Measurements from ENCODE around the gene CATSPERE. TPM values are rescaled to one million over a fixed set of nuclear protein-coding genes. Genes with fewer than 3 reads are reported as not detected.

CATSPERE gene
- total and polyA plus RNA-seq, 10 of the 15 experiments (the other 5 are each of a cell fraction or from before 2014, with no cell fraction given), result 0.04 to 0.24 (median 0.17) TPM; not detected in 3

DNA sequence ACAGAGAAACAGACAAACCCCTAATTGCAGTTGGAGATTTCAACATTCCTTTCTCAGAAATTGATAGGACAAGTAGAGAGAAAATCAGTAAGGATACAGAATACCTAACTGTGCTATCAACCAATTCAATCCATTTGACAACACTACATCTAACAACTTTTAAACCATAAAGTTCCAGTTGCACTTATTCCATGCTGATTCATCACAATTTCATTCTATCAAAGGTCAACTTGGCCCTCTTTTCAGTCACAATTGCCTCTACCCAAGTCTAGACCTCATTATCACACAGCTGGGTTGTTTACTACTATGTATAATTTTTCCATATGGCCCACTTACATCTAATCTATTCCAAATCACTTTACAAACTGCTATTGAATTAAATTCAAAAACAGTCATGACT lies 172.1 kb downstream of the CATSPERE start (continued):
- TF ChIP-seq SUZ12 (IDR thresholded peaks at IDR 0.05; ENCODE audit: unreplicated experiment), result no peak

DNA sequence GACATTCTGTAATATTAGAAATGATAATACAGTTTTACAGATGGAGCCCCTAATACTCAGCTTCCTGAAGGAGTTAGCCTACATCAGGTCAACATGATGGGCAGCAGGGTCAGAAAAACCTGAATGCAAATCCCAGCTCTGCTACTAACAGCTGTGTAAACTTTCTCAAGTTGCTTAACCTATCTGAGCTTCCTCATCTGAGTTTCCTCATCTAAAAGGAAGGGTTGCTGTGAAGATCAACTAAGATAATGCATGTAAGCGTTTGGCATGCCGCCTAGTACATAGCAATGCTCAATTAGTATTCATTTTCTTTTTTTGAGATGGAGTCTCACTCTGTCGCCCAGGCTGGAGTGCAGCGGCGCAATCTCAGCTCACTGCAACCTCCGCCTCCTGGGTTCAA lies 173.5 kb downstream of the CATSPERE start:
- H3K4me3 ChIP-seq, result no peak overlapping the region
- POLR2A ChIA-PET, result no interaction called here
- no peaks in the 10 kb centered on the region for H4K20me1 ChIP-seq (ENCODE audit: control insufficient read depth, insufficient read depth)
- no TSS peak for BruUV-seq (replicated peaks)
- H3K4me1 ChIP-seq (ENCODE audit: control insufficient read depth, insufficient read depth, low read length), result no peaks in the 10 kb centered on the region
- SMC1A ChIA-PET (ENCODE audit: uncharacterized antibody, unreplicated experiment), result interaction anchor here (0.8 to 1.8 kb wide), 7 partner anchors 10 to 30 kb away, joined by 3 to 7 read pairs (median 3); no protein-coding TSS in a partner anchor
- H3K27me3 ChIP-seq (replicated peaks in 1 of 2; ENCODE audit: control insufficient read depth in 2 of 2, insufficient read depth in 2 of 2, low read length in 1 of 2), result peaks cover 0 to 3% of the 10 kb centered on the region in 2 experiments; a peak in 2 of 4 replicates
- no peak overlapping the region for H3K27ac ChIP-seq (ENCODE audit: control insufficient read depth, insufficient read depth)
- RAD21 ChIA-PET (ENCODE audit: unreplicated experiment), result no interaction called here
- in situ Hi-C loops (cut with MboI) (no loop called here), intact Hi-C loops (cut with micrococcal nuclease; ENCODE audit: unreplicated experiment) (no loop called here)
- no peaks in the 10 kb centered on the region for H3K36me3 ChIP-seq (ENCODE audit: control insufficient read depth in 2 of 2, insufficient read depth in 2 of 2, low read length in 1 of 2)
- no peaks in the 10 kb centered on the region for H3K9me3 ChIP-seq (replicated peaks; ENCODE audit: control insufficient read depth, insufficient read depth, low read length)
- ATAC-seq, result no peak
- FAIRE-seq, result no peak
- no peak overlapping the region for H3K9ac ChIP-seq (ENCODE audit: control insufficient read depth, insufficient read depth, low read length)
- no peaks in the 10 kb centered on the region for H3K79me2 ChIP-seq (ENCODE audit: control insufficient read depth, insufficient read depth, low read length)
- H3K4me2 ChIP-seq (ENCODE audit: control insufficient read depth, insufficient read depth), result no peak overlapping the region
- no peak overlapping the region for H2AFZ ChIP-seq (ENCODE audit: control insufficient read depth, low read depth, low read length)
- WGBS (ENCODE audit: insufficient coverage, insufficient replicate concordance, low lambda C conversion rate, missing lambda C conversion rate), result 63% methylated on average over 6 of the region's 6 CpGs
- CTCF ChIA-PET, result interaction anchor here (1.5 to 1.6 kb wide), 2 partner anchors 30 to 31 kb away, joined by 3 to 6 read pairs; no protein-coding TSS in a partner anchor
- DNase-seq (ENCODE audit: low read depth, low spot score), result no peak
- no peak for TF ChIP-seq SIX5 (IDR thresholded peaks at IDR 0.05; ENCODE audit: low read depth, low read length, severe bottlenecking)
- TF ChIP-seq TCF3 (IDR thresholded peaks at IDR 0.05; ENCODE audit: borderline replicate concordance, insufficient read depth, low read depth, low read length), result no peak
- TF ChIP-seq ZNF217 (IDR thresholded peaks at IDR 0.05), result no peak
- no peak for TF ChIP-seq YY1 (IDR thresholded peaks at IDR 0.05; ENCODE audit: low read depth, low read length)
- TF ChIP-seq, protein P1, sequence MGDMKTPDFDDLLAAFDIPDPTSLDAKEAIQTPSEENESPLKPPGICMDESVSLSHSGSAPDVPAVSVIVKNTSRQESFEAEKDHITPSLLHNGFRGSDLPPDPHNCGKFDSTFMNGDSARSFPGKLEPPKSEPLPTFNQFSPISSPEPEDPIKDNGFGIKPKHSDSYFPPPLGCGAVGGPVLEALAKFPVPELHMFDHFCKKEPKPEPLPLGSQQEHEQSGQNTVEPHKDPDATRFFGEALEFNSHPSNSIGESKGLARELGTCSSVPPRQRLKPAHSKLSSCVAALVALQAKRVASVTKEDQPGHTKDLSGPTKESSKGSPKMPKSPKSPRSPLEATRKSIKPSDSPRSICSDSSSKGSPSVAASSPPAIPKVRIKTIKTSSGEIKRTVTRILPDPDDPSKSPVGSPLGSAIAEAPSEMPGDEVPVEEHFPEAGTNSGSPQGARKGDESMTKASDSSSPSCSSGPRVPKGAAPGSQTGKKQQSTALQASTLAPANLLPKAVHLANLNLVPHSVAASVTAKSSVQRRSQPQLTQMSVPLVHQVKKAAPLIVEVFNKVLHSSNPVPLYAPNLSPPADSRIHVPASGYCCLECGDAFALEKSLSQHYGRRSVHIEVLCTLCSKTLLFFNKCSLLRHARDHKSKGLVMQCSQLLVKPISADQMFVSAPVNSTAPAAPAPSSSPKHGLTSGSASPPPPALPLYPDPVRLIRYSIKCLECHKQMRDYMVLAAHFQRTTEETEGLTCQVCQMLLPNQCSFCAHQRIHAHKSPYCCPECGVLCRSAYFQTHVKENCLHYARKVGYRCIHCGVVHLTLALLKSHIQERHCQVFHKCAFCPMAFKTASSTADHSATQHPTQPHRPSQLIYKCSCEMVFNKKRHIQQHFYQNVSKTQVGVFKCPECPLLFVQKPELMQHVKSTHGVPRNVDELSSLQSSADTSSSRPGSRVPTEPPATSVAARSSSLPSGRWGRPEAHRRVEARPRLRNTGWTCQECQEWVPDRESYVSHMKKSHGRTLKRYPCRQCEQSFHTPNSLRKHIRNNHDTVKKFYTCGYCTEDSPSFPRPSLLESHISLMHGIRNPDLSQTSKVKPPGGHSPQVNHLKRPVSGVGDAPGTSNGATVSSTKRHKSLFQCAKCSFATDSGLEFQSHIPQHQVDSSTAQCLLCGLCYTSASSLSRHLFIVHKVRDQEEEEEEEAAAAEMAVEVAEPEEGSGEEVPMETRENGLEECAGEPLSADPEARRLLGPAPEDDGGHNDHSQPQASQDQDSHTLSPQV (IDR thresholded peaks at IDR 0.05), result no peak
- no peak for TF ChIP-seq CBFB (IDR thresholded peaks at IDR 0.05; ENCODE audit: low read depth)
- no peak for TF ChIP-seq LARP7 (IDR thresholded peaks at IDR 0.05)
- TF ChIP-seq, protein P2, sequence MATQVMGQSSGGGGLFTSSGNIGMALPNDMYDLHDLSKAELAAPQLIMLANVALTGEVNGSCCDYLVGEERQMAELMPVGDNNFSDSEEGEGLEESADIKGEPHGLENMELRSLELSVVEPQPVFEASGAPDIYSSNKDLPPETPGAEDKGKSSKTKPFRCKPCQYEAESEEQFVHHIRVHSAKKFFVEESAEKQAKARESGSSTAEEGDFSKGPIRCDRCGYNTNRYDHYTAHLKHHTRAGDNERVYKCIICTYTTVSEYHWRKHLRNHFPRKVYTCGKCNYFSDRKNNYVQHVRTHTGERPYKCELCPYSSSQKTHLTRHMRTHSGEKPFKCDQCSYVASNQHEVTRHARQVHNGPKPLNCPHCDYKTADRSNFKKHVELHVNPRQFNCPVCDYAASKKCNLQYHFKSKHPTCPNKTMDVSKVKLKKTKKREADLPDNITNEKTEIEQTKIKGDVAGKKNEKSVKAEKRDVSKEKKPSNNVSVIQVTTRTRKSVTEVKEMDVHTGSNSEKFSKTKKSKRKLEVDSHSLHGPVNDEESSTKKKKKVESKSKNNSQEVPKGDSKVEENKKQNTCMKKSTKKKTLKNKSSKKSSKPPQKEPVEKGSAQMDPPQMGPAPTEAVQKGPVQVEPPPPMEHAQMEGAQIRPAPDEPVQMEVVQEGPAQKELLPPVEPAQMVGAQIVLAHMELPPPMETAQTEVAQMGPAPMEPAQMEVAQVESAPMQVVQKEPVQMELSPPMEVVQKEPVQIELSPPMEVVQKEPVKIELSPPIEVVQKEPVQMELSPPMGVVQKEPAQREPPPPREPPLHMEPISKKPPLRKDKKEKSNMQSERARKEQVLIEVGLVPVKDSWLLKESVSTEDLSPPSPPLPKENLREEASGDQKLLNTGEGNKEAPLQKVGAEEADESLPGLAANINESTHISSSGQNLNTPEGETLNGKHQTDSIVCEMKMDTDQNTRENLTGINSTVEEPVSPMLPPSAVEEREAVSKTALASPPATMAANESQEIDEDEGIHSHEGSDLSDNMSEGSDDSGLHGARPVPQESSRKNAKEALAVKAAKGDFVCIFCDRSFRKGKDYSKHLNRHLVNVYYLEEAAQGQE (IDR thresholded peaks at IDR 0.05; ENCODE audit: low read depth, low read length), result no peak
- no peak for TF ChIP-seq FOXK2 (IDR thresholded peaks at IDR 0.05)
- no peak for TF ChIP-seq STAT3 (IDR thresholded peaks at IDR 0.05; ENCODE audit: low read depth, low read length)
- TF ChIP-seq, protein P3, sequence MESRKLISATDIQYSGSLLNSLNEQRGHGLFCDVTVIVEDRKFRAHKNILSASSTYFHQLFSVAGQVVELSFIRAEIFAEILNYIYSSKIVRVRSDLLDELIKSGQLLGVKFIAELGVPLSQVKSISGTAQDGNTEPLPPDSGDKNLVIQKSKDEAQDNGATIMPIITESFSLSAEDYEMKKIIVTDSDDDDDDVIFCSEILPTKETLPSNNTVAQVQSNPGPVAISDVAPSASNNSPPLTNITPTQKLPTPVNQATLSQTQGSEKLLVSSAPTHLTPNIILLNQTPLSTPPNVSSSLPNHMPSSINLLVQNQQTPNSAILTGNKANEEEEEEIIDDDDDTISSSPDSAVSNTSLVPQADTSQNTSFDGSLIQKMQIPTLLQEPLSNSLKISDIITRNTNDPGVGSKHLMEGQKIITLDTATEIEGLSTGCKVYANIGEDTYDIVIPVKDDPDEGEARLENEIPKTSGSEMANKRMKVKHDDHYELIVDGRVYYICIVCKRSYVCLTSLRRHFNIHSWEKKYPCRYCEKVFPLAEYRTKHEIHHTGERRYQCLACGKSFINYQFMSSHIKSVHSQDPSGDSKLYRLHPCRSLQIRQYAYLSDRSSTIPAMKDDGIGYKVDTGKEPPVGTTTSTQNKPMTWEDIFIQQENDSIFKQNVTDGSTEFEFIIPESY (IDR thresholded peaks at IDR 0.05), result no peak
- TF ChIP-seq MEF2A (IDR thresholded peaks at IDR 0.05; ENCODE audit: insufficient read depth, low read depth, low read length), result no peak
- no peak for TF ChIP-seq KLF5 (IDR thresholded peaks at IDR 0.05; ENCODE audit: partially characterized antibody)
- TF ChIP-seq RB1 (IDR thresholded peaks at IDR 0.05; ENCODE audit: borderline replicate concordance), result no peak

Data from GM12878 (cell line).